HepG2 (cell line): ENCODE results near the gene CAMSAP1.

Experiments
- ELF4 ChIP-seq: sonication (generic); formaldehyde crosslinking; IDR thresholded peaks from 2 replicates; pipeline ENCODE4 v1.5.0; 2020; ENCODE audit warnings: missing genetic modification reagents, mild to moderate bottlenecking, moderate library complexity, borderline replicate concordance
- SMC3 ChIP-seq: IDR thresholded peaks from 2 replicates; pipeline ENCODE4 v1.6.1; 2011; ENCODE audit warnings: low read length, improper control_type of control experiment
- ZFP37 ChIP-seq: sonication (generic); formaldehyde crosslinking; IDR thresholded peaks from 2 replicates; pipeline ENCODE4 v1.4.0; 2020; ENCODE audit warnings: missing genetic modification reagents, borderline replicate concordance
- ZNF296 ChIP-seq: sonication (generic); formaldehyde crosslinking; conservative IDR thresholded peaks from 2 replicates; pipeline ENCODE4 v1.5.0; 2020; ENCODE audit warnings: mild to moderate bottlenecking, missing genetic modification reagents
- TF ChIP-seq, protein P1 (sequence below): sonication (generic); formaldehyde crosslinking; IDR thresholded peaks from 2 replicates; pipeline ENCODE4 v1.5.0; 2020; ENCODE audit warnings: mild to moderate bottlenecking, missing genetic modification reagents, moderate library complexity
- TF ChIP-seq, protein P2 (sequence below): sonication (generic); formaldehyde crosslinking; IDR thresholded peaks from 2 replicates; pipeline ENCODE4 v1.5.1; 2020; ENCODE audit warnings: missing genetic modification reagents, mild to moderate bottlenecking, borderline replicate concordance

GRCh38 chr9:135839516-135839915 lies 67.8 kb downstream of the CAMSAP1 start:
- TF ChIP-seq ELF4 (CRISPR knock-in tag) (no peak), ZNF296 (CRISPR knock-in tag) (no peak), SMC3 (no peak), ZFP37 (CRISPR knock-in tag) (no peak)
- TF ChIP-seq, protein P1, sequence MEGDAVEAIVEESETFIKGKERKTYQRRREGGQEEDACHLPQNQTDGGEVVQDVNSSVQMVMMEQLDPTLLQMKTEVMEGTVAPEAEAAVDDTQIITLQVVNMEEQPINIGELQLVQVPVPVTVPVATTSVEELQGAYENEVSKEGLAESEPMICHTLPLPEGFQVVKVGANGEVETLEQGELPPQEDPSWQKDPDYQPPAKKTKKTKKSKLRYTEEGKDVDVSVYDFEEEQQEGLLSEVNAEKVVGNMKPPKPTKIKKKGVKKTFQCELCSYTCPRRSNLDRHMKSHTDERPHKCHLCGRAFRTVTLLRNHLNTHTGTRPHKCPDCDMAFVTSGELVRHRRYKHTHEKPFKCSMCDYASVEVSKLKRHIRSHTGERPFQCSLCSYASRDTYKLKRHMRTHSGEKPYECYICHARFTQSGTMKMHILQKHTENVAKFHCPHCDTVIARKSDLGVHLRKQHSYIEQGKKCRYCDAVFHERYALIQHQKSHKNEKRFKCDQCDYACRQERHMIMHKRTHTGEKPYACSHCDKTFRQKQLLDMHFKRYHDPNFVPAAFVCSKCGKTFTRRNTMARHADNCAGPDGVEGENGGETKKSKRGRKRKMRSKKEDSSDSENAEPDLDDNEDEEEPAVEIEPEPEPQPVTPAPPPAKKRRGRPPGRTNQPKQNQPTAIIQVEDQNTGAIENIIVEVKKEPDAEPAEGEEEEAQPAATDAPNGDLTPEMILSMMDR: no peak
- TF ChIP-seq, protein P2, sequence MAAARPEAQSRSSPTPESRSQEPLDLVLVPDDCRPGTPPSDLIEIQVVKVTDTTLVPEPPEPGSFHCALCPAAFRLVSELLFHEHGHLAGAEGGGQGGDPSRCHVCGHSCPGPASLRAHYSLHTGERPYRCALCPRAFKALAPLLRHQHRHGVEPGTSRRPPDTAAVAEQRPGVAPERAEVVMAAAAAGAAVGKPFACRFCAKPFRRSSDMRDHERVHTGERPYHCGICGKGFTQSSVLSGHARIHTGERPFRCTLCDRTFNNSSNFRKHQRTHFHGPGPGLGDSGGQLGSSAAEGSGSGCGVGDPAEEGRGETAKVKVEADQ: no peak
